PC-9 (cell line): ENCODE data around the gene CCDC68. TPM values are rescaled to one million over a fixed set of nuclear protein-coding genes. Genes with fewer than 3 reads are reported as not detected.

Experiments used
- BruUV-seq: library from RNA; stranded (reverse); fragments of 400-500 nt; replicated peaks from 2 replicates; lab custom pipeline; 2021; lab: Mats Ljungman, UMichigan
- CTCF ChIA-PET: fragments of 300-600 bp; sonication (Branson Sonifier 250); formaldehyde crosslinking; loops from one replicate; lab custom pipeline; 2022; ENCODE audit warnings: antibody characterized with exemption; lab: Charles Lee
- POLR2A ChIA-PET: fragments of 300-600 bp; sonication (Branson Sonifier 250); formaldehyde crosslinking; loops from one replicate; lab custom pipeline; 2022; ENCODE audit warnings: antibody characterized with exemption; ENCODE audit not compliant: unreplicated experiment; lab: Charles Lee
- DNase-seq, 2 experiments: peaks; one replicate each; pipeline versions ENCODE4 v3.0.0 to v3.0.0-alpha.2; 2015 to 2022; ENCODE audit warnings: mixed read lengths in 1 of 2
- H2AFZ ChIP-seq: fragments of 200-600 bp; sonication (generic); 2 replicates; pipeline ENCODE4 v1.8.1; 2017; ENCODE audit warnings: antibody characterized with exemption
- H3F3A ChIP-seq: fragments of 200-600 bp; sonication (generic); 2 replicates; pipeline ENCODE4 v1.8.1; 2017; ENCODE audit warnings: antibody characterized with exemption, mild to moderate bottlenecking, low read depth; ENCODE audit not compliant: insufficient read depth
- H3K27ac ChIP-seq: fragments of 200-600 bp; sonication (generic); 2 replicates; pipeline ENCODE4 v1.6.1; 2016; ENCODE audit warnings: mixed run types
- H3K27me3 ChIP-seq: fragments of 200-600 bp; sonication (generic); 2 replicates; pipeline ENCODE4 v1.6.1; 2016; ENCODE audit warnings: low read depth, mixed run types; ENCODE audit not compliant: insufficient read depth
- H3K36me3 ChIP-seq: fragments of 200-600 bp; sonication (generic); 2 replicates; pipeline ENCODE4 v1.6.1; 2016; ENCODE audit warnings: low read depth, mixed run types
- H3K4me1 ChIP-seq: fragments of 200-600 bp; sonication (generic); replicated peaks from 2 replicates; pipeline ENCODE4 v1.6.1; 2016; ENCODE audit warnings: mixed run types; ENCODE audit not compliant: insufficient read depth
- H3K4me2 ChIP-seq: fragments of 200-600 bp; sonication (generic); 2 replicates; pipeline ENCODE4 v1.6.1; 2017; ENCODE audit warnings: mixed run types
- H3K4me3 ChIP-seq: fragments of 200-600 bp; sonication (generic); 2 replicates; pipeline ENCODE4 v1.6.1; 2016; ENCODE audit warnings: mixed run types
- H3K79me2 ChIP-seq: fragments of 200-600 bp; sonication (generic); 2 replicates; pipeline ENCODE4 v1.6.1; 2017; ENCODE audit warnings: low read depth, mixed run types
- H3K9me2 ChIP-seq: fragments of 200-600 bp; sonication (generic); 2 replicates; pipeline ENCODE4 v1.8.1; 2017; ENCODE audit warnings: mild to moderate bottlenecking; ENCODE audit not compliant: insufficient read depth
- H3K9me3 ChIP-seq: fragments of 200-600 bp; sonication (generic); 2 replicates; pipeline ENCODE4 v1.8.1; 2016; ENCODE audit warnings: low read depth; ENCODE audit not compliant: insufficient read depth
- H4K20me1 ChIP-seq: fragments of 200-600 bp; sonication (generic); 2 replicates; pipeline ENCODE4 v1.8.1; 2017; ENCODE audit not compliant: insufficient read depth
- EZH2 ChIP-seq: fragments of 200-600 bp; sonication (generic); IDR thresholded peaks from 2 replicates; pipeline ENCODE4 v1.8.0; 2017; ENCODE audit warnings: antibody characterized with exemption, low read depth
- intact Hi-C: fragments of 100-400 bp; cut with micrococcal nuclease; formaldehyde crosslinking; loops from one replicate; pipeline ENCODE4 v1.10.0; 2022; ENCODE audit not compliant: unreplicated experiment
- total RNA-seq: library from RNA; stranded (reverse); gene quantifications from 2 replicates; pipeline ENCODE4 v1.2.3, GENCODE V29; 2021
- TF ChIP-seq, protein P1 (sequence below): fragments of 200-600 bp; sonication (generic); conservative IDR thresholded peaks from 2 replicates; pipeline ENCODE4 v1.6.1; 2017; ENCODE audit warnings: mixed run types, antibody characterized with exemption, mild to moderate bottlenecking, moderate library complexity

Gene CCDC68
- total RNA-seq, 1 experiment from 2014 or later: 2.9 TPM

DNA sequence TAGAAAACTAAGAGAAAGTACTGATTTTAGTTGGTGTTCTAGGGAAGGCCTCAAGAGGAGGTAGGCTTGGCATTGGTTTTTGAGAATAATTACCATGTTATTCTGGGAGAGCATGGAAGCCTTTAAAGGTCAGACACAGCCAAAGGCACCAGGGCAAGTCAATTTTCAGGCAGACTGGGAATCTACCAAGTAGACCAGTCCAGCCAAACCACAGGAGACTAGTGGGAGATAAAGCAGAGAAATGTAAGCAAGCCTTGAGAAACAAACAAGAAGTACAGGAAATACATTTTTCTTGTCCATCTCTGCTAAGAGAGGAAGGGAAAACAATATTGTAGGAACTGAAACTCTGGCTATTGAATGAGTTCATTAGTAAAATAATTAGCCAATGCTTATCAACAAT lies 5.5 kb upstream of the CCDC68 start:
- BruUV-seq: no TSS peak
- H3K27me3 ChIP-seq: no peaks in the 10 kb centered on the region
- ChIA-PET POLR2A (no interaction called here), CTCF (no interaction called here)
- no peak for DNase-seq
- H3K4me3 ChIP-seq: no peak overlapping the region
- TF ChIP-seq EZH2: no peak
- TF ChIP-seq, protein P1, sequence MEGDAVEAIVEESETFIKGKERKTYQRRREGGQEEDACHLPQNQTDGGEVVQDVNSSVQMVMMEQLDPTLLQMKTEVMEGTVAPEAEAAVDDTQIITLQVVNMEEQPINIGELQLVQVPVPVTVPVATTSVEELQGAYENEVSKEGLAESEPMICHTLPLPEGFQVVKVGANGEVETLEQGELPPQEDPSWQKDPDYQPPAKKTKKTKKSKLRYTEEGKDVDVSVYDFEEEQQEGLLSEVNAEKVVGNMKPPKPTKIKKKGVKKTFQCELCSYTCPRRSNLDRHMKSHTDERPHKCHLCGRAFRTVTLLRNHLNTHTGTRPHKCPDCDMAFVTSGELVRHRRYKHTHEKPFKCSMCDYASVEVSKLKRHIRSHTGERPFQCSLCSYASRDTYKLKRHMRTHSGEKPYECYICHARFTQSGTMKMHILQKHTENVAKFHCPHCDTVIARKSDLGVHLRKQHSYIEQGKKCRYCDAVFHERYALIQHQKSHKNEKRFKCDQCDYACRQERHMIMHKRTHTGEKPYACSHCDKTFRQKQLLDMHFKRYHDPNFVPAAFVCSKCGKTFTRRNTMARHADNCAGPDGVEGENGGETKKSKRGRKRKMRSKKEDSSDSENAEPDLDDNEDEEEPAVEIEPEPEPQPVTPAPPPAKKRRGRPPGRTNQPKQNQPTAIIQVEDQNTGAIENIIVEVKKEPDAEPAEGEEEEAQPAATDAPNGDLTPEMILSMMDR: no peak
- no peaks in the 10 kb centered on the region for H3K36me3 ChIP-seq
- H4K20me1 ChIP-seq: no peaks in the 10 kb centered on the region
- no peak overlapping the region for H3K4me2 ChIP-seq
- H3K27ac ChIP-seq: no peak overlapping the region
- no peaks in the 10 kb centered on the region for H3K79me2 ChIP-seq
- H3K9me2 ChIP-seq: no peaks in the 10 kb centered on the region
- peaks cover 16% of the 10 kb centered on the region for H3F3A ChIP-seq
- intact Hi-C loops: no loop called here
- no peak overlapping the region for H2AFZ ChIP-seq
- H3K4me1 ChIP-seq: peaks cover 15% of the 10 kb centered on the region
- peaks cover 7% of the 10 kb centered on the region; the same call in 1 of the 2 replicates for H3K9me3 ChIP-seq

DNA sequence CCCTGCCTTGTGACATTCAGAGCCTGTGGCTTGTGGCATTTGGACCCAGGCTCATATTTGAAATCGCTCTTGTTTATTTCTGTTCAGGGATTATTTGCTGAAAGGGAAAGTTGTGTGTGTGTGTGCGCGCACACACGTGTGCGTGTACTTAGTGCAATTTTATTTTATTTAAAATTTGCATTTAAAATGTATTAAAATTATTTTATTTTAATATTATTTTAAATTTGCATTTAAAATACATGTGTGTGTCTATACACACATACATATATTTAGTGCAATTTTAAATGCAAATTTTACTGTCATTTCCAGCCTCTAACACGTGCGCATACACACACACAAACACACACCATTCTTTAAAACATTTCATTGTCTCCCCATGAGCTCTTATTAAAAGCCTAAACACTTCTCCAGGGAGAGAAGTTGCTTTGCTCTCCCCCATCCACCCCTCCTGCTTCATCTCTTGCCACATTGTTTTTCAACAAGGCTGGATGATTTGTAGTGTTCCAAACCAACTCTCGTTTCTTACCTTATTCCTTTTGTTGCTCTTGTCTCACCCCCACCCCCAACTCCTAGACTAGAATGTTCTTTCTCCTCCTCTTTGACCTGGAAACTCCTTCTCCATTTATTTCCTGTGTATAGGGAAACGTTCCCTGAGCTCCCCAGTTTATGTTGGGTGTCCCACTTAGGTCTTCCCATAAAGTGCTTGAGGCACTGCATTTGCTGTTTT lies 3.8 kb upstream of the CCDC68 start:
- Histone ChIP-seq H3K4me3 (no peak overlapping the region), H3K79me2 (no peaks in the 10 kb centered on the region), H3K27ac (no peak overlapping the region), H2AFZ (no peak overlapping the region), H3K9me3 (peaks cover 7% of the 10 kb centered on the region; the same call in 1 of the 2 replicates), H3K27me3 (no peaks in the 10 kb centered on the region), H3K4me1 (peaks cover 16% of the 10 kb centered on the region), H4K20me1 (no peaks in the 10 kb centered on the region), H3K4me2 (no peak overlapping the region), H3K36me3 (no peaks in the 10 kb centered on the region), H3F3A (peaks cover 9% of the 10 kb centered on the region), H3K9me2 (no peaks in the 10 kb centered on the region)
- TF ChIP-seq, protein P1: no peak
- no peak for TF ChIP-seq EZH2
- intact Hi-C loops: no loop called here
- ChIA-PET POLR2A (no interaction called here), CTCF (no interaction called here)
- no peak for DNase-seq
- no TSS peak for BruUV-seq

DNA sequence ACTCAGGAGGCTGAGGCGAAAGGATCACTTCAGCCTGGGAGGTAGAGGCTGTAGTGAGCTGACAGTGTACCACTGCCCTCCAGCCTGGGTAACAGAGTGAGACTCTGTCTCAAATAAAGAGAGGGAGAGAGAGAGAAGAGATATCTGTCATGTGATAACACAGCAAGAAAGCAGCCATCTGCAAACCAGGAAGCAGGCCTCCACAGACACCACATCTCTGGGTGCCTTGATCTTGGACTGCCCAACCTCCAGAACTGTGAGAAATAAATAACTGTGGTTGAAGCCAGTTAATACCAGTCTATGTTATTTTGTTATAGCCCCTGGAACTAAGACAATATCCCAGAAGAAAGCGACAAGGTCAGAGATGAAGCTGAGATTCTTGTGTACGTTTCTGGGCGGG lies 2.6 kb upstream of the CCDC68 start:
- no peak overlapping the region for H2AFZ ChIP-seq
- no peak overlapping the region for H3K4me3 ChIP-seq
- TF ChIP-seq EZH2: no peak
- TF ChIP-seq, protein P1: no peak
- H3F3A ChIP-seq: peaks cover 4% of the 10 kb centered on the region; the same call in 1 of the 2 replicates
- POLR2A ChIA-PET: no interaction called here
- H3K79me2 ChIP-seq: peaks cover 9% of the 10 kb centered on the region; the same call in 1 of the 2 replicates
- H3K27ac ChIP-seq: no peak overlapping the region
- intact Hi-C loops: no loop called here
- H3K9me3 ChIP-seq: no peaks in the 10 kb centered on the region; the same call in 1 of the 2 replicates
- H3K36me3 ChIP-seq: no peaks in the 10 kb centered on the region
- no peak overlapping the region for H3K4me2 ChIP-seq
- no peaks in the 10 kb centered on the region for H3K27me3 ChIP-seq
- no TSS peak for BruUV-seq
- CTCF ChIA-PET: no interaction called here
- no peak for DNase-seq
- H3K4me1 ChIP-seq: peaks cover 18% of the 10 kb centered on the region
- no peaks in the 10 kb centered on the region for H3K9me2 ChIP-seq
- H4K20me1 ChIP-seq: no peaks in the 10 kb centered on the region
